HepG2 (cell line): Measurements from ENCODE around the gene HYAL2. TPM values are rescaled to one million over a fixed set of nuclear protein-coding genes. Genes with fewer than 3 reads are reported as not detected.

Source experiments
- HNRNPH1 ChIP-seq: fragments of 200-400 bp; formaldehyde crosslinking; optimal IDR thresholded peaks from 2 replicates; pipeline ENCODE3; 2017; ENCODE audit warnings: mild to moderate bottlenecking, low read depth, low read length
- KLF12 ChIP-seq: sonication (generic); formaldehyde crosslinking; IDR thresholded peaks from 2 replicates; pipeline ENCODE4 v1.4.0; 2020; ENCODE audit warnings: missing genetic modification reagents, borderline replicate concordance
- ZFP37 ChIP-seq: sonication (generic); formaldehyde crosslinking; IDR thresholded peaks from 2 replicates; pipeline ENCODE4 v1.4.0; 2020; ENCODE audit warnings: missing genetic modification reagents, borderline replicate concordance
- ZNF569 ChIP-seq: sonication (generic); formaldehyde crosslinking; IDR thresholded peaks from 2 replicates; pipeline ENCODE4 v1.5.0; 2020; ENCODE audit warnings: mild to moderate bottlenecking, missing genetic modification reagents, moderate library complexity, borderline replicate concordance
- polyA plus RNA-seq, 8 experiments: library from polyadenylated mRNA; depleted of rRNA in 3 of 8; stranded (reverse) in 7 of 8; unstranded in 1 of 8; fragments of >200 nt; fragmentation: Illumina TruSeq in 4 of 8; extraction: Trizol in 4 of 8; gene quantifications; 2 replicates each; pipeline versions ENCODE4 v1.2.1 to v1.2.3, GENCODE V29; 2011 to 2016; ENCODE audit warnings: low read depth in 4 of 8, missing spikeins in 1 of 8, mixed read lengths in 1 of 8; ENCODE audit not compliant: insufficient read depth in 1 of 8
- total RNA-seq, 5 experiments: library from RNA; depleted of rRNA; stranded (reverse); fragments of >200 nt; fragmentation: Illumina TruSeq; extraction: Trizol; gene quantifications; 2 replicates each; pipeline ENCODE4 v1.2.3, GENCODE V29; 2016; ENCODE audit warnings: low read depth in 1 of 5
- TF ChIP-seq, protein P1 (sequence below): sonication (generic); formaldehyde crosslinking; IDR thresholded peaks from 2 replicates; pipeline ENCODE4 v1.5.0; 2020; ENCODE audit warnings: mild to moderate bottlenecking, missing genetic modification reagents, borderline replicate concordance

The HYAL2 gene
- total and polyA plus RNA-seq, 2 of the 13 experiments (the other 11 are each of a cell fraction or from before 2014, with no cell fraction given), result 76.2 to 102 TPM

- TF ChIP-seq, protein P1, sequence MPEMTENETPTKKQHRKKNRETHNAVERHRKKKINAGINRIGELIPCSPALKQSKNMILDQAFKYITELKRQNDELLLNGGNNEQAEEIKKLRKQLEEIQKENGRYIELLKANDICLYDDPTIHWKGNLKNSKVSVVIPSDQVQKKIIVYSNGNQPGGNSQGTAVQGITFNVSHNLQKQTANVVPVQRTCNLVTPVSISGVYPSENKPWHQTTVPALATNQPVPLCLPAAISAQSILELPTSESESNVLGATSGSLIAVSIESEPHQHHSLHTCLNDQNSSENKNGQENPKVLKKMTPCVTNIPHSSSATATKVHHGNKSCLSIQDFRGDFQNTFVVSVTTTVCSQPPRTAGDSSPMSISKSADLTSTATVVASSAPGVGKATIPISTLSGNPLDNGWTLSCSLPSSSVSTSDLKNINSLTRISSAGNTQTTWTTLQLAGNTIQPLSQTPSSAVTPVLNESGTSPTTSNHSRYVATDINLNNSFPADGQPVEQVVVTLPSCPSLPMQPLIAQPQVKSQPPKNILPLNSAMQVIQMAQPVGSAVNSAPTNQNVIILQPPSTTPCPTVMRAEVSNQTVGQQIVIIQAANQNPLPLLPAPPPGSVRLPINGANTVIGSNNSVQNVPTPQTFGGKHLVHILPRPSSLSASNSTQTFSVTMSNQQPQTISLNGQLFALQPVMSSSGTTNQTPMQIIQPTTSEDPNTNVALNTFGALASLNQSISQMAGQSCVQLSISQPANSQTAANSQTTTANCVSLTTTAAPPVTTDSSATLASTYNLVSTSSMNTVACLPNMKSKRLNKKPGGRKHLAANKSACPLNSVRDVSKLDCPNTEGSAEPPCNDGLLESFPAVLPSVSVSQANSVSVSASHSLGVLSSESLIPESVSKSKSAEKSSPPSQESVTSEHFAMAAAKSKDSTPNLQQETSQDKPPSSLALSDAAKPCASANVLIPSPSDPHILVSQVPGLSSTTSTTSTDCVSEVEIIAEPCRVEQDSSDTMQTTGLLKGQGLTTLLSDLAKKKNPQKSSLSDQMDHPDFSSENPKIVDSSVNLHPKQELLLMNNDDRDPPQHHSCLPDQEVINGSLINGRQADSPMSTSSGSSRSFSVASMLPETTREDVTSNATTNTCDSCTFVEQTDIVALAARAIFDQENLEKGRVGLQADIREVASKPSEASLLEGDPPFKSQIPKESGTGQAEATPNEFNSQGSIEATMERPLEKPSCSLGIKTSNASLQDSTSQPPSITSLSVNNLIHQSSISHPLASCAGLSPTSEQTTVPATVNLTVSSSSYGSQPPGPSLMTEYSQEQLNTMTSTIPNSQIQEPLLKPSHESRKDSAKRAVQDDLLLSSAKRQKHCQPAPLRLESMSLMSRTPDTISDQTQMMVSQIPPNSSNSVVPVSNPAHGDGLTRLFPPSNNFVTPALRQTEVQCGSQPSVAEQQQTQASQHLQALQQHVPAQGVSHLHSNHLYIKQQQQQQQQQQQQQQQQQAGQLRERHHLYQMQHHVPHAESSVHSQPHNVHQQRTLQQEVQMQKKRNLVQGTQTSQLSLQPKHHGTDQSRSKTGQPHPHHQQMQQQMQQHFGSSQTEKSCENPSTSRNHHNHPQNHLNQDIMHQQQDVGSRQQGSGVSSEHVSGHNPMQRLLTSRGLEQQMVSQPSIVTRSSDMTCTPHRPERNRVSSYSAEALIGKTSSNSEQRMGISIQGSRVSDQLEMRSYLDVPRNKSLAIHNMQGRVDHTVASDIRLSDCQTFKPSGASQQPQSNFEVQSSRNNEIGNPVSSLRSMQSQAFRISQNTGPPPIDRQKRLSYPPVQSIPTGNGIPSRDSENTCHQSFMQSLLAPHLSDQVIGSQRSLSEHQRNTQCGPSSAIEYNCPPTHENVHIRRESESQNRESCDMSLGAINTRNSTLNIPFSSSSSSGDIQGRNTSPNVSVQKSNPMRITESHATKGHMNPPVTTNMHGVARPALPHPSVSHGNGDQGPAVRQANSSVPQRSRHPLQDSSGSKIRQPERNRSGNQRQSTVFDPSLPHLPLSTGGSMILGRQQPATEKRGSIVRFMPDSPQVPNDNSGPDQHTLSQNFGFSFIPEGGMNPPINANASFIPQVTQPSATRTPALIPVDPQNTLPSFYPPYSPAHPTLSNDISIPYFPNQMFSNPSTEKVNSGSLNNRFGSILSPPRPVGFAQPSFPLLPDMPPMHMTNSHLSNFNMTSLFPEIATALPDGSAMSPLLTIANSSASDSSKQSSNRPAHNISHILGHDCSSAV, result no peak
- TF ChIP-seq ZNF569 (CRISPR knock-in tag) (no peak), KLF12 (CRISPR knock-in tag) (no peak), HNRNPH1 (no peak), ZFP37 (CRISPR knock-in tag) (no peak)
Measured at GRCh38 chr3:50322386-50323091, at the start of gene HYAL2 (continued).
